Measurements from ENCODE around the gene AMER1. TPM values are rescaled to one million over a fixed set of nuclear protein-coding genes. Genes with fewer than 3 reads are reported as not detected.

AMER1 gene
- total RNA-seq, 1 donor from 2014 or later = 5.6 TPM

DNA sequence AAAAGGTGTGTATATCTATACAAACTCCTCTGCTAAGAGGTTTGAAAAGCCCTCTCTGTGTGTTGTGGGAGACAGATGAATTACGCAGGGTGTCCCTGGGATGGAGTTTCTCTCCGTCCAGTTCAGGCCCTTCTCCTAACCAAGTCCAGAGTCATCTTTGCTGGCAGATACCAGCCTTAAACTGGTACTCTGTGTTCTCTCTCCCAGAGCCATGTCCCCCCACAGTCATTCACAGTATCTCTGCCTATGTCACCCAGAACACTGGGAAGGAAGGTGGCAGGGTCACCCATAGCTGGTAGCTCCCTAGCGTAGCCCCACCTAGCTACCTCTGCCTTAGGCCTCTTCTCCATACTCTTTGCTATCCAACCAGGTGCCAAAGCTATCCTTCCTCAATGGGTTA lies 8.9 kb downstream of the AMER1 start:
- TF ChIP-seq, protein P1, sequence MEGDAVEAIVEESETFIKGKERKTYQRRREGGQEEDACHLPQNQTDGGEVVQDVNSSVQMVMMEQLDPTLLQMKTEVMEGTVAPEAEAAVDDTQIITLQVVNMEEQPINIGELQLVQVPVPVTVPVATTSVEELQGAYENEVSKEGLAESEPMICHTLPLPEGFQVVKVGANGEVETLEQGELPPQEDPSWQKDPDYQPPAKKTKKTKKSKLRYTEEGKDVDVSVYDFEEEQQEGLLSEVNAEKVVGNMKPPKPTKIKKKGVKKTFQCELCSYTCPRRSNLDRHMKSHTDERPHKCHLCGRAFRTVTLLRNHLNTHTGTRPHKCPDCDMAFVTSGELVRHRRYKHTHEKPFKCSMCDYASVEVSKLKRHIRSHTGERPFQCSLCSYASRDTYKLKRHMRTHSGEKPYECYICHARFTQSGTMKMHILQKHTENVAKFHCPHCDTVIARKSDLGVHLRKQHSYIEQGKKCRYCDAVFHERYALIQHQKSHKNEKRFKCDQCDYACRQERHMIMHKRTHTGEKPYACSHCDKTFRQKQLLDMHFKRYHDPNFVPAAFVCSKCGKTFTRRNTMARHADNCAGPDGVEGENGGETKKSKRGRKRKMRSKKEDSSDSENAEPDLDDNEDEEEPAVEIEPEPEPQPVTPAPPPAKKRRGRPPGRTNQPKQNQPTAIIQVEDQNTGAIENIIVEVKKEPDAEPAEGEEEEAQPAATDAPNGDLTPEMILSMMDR (IDR thresholded peaks at IDR 0.05; ENCODE audit: borderline replicate concordance) = no peak
- no peak for DNase-seq
- H3K9me3 ChIP-seq (replicated peaks) = no peaks in the 10 kb centered on the region
- H3K4me3 ChIP-seq = no peak overlapping the region
- H3K4me1 ChIP-seq = peaks cover 20% of the 10 kb centered on the region
- no peak overlapping the region for H3K27ac ChIP-seq (replicated peaks)
- intact Hi-C loops (cut with micrococcal nuclease) = no loop called here
- peaks cover 11% of the 10 kb centered on the region for H3K36me3 ChIP-seq
- no peaks in the 10 kb centered on the region for H3K27me3 ChIP-seq (ENCODE audit: low read depth)

DNA sequence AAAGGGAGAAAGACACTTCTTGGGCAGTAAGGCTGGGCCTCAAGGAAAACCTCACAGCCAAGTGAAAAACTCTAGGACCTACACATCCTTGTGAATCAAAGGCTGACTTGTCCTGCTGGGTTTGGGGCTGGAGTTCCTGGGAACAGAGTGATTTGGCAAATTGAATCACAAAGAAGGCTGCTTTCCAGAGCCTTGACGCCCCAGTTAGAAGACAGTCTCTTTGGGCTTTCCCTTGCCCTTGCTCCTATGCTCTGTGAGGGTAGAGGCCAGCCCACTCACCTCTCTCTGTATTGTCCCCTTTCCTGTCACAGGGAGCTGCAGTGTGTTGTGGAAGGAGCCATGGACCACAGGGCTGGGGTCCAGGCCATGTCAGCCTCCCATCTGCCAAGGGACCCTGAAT lies 9.6 kb downstream of the AMER1 start:
- H3K27ac ChIP-seq (replicated peaks) = no peak overlapping the region

DNA sequence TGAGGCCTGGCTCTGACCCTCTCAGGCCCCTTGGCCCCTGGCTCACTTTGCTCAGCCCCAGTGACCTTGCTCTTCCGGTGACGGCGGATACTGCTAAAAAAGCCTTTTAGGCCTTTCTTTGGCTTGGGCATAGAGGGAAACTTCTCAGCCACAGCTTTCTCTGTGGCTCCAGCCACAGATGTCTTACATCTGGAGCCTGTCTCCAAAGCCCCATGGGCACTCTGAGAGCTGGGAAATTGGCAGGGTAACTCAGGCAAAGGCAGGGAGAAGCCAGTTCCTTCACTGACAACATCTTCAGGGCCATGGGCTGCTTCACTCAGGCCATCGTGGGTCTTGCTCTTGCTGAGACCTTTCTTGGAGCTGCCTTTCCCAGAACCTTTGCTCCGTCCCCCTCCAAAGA lies 12.8 kb downstream of the AMER1 start:
- peak; percentile 18 for DNase-seq
- Histone ChIP-seq H3K27me3 (ENCODE audit: low read depth) (no peaks in the 10 kb centered on the region), H3K4me1 (peaks cover 14% of the 10 kb centered on the region), H3K9me3 (replicated peaks) (no peaks in the 10 kb centered on the region), H3K27ac (replicated peaks) (peak overlapping the region; percentile 44), H3K4me3 (no peak overlapping the region), H3K36me3 (peaks cover 18% of the 10 kb centered on the region)
- TF ChIP-seq, protein P1 (IDR thresholded peaks at IDR 0.05; ENCODE audit: borderline replicate concordance) = no peak
- intact Hi-C loops (cut with micrococcal nuclease) = no loop called here

More for the DNA sequence above, 9.6 kb downstream of the AMER1 start:
- Histone ChIP-seq H3K4me3 (no peak overlapping the region), H3K9me3 (replicated peaks) (no peaks in the 10 kb centered on the region), H3K36me3 (peaks cover 15% of the 10 kb centered on the region), H3K27me3 (ENCODE audit: low read depth) (no peaks in the 10 kb centered on the region), H3K4me1 (peaks cover 20% of the 10 kb centered on the region)
- intact Hi-C loops (cut with micrococcal nuclease) = no loop called here
- TF ChIP-seq, protein P1 (IDR thresholded peaks at IDR 0.05; ENCODE audit: borderline replicate concordance) = no peak
- no peak for DNase-seq

DNA sequence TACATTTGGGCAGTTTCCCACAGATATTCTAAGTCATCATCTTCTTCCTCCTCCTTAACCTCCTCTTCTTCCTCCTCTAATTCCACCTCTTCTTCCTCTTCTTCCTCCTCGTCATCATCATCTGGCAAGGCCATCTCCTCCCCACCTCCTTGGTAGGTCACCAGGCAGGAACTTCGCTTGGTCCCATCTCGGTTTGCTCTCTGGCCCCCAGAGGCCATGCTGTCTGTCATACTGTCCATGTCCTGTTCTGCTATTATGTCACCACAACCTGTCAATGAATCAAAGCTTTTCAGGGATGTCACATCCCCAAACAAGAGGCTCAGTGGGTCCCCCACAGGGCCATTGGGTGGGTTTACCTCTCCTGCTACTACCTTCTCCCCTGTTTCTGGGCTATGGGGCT lies 13.5 kb downstream of the AMER1 start:
- H3K27me3 ChIP-seq (ENCODE audit: low read depth) = no peaks in the 10 kb centered on the region
- TF ChIP-seq, protein P1 (IDR thresholded peaks at IDR 0.05; ENCODE audit: borderline replicate concordance) = no peak
- DNase-seq = no peak
- H3K27ac ChIP-seq (replicated peaks) = peak overlapping the region; percentile 44
- peaks cover 15% of the 10 kb centered on the region for H3K4me1 ChIP-seq
- H3K36me3 ChIP-seq = peaks cover 18% of the 10 kb centered on the region
- H3K4me3 ChIP-seq = no peak overlapping the region
- intact Hi-C loops (cut with micrococcal nuclease) = no loop called here
- no peaks in the 10 kb centered on the region for H3K9me3 ChIP-seq (replicated peaks)

DNA sequence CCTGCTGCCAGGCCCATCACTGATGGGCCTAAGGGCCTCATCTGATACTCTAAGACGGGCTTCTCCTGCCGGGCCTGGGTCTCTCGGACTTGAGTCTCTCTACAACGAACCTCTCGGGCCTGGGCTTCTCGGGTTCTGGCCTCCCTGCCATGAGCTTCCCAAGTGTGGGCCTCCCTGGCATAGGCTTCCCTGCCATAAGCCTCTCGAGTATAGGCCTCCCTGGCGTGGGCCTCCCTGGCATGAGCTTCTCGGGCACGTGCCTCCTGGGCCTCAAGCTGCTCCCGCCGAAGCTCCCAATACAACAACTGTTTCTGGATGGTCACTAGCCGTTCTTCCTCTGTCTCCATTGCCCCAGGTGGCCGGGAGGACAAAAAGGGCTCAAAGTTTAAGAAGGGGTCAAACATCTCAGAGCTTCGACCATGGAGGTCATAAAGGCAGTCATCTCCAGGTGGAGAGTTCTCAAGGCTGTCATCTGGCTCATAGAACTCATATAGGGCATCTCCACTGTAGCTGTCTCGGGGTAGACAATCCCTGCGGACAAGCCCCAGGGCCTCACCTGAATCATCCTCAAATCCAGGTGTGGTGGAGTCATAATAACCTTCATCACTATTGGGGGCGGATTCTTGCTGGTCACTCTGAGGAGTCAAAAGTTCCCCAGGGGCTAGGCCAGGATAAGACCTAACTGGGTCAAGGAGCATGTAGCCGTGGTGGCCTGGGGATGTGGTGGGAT lies 14.1 kb downstream of the AMER1 start:
- H3K9me3 ChIP-seq (replicated peaks) = no peaks in the 10 kb centered on the region

More for the DNA sequence above, 14.1 kb downstream of the AMER1 start:
- TF ChIP-seq, protein P1 (IDR thresholded peaks at IDR 0.05; ENCODE audit: borderline replicate concordance) = no peak
- intact Hi-C loops (cut with micrococcal nuclease) = no loop called here
- Histone ChIP-seq H3K4me1 (peaks cover 12% of the 10 kb centered on the region), H3K4me3 (no peak overlapping the region), H3K27ac (replicated peaks) (no peak overlapping the region), H3K27me3 (ENCODE audit: low read depth) (no peaks in the 10 kb centered on the region), H3K36me3 (peaks cover 18% of the 10 kb centered on the region)
- DNase-seq = no peak

Data from left ventricle myocardium inferior (tissue), 1 donor.